Muscle layer of duodenum (tissue), 2 donors: ENCODE measurements around the gene GABRD.
A peak's percentile ranks its signal among the peaks of the same experiment; 100 is the strongest.

Experiments used
- H3K27ac ChIP-seq: one replicate; pipeline ENCODE4 v1.7.0; 2013; ENCODE audit warnings: mild to moderate bottlenecking, low read length
- H3K27me3 ChIP-seq: one replicate; pipeline ENCODE4 v1.7.0; 2013; ENCODE audit warnings: low read depth, mild to moderate bottlenecking, control low read depth, low read length
- H3K36me3 ChIP-seq, 2 donors: one replicate each; pipeline ENCODE4 v1.7.0; 2013; ENCODE audit warnings: low read length in 2 of 2, control low read depth in 1 of 2, mild to moderate bottlenecking in 1 of 2; ENCODE audit not compliant: insufficient read depth in 2 of 2, control insufficient read depth in 1 of 2
- H3K4me1 ChIP-seq, 2 donors: one replicate each; pipeline ENCODE4 v1.7.0; 2013; ENCODE audit warnings: low read length in 2 of 2, mild to moderate bottlenecking in 2 of 2, control low read depth in 1 of 2, moderate library complexity in 1 of 2; ENCODE audit not compliant: insufficient read depth in 2 of 2, control insufficient read depth in 1 of 2
- H3K4me3 ChIP-seq, 2 donors: one replicate each; pipeline ENCODE4 v1.7.0; 2013; ENCODE audit warnings: low read length in 2 of 2, low read depth in 1 of 2, mild to moderate bottlenecking in 1 of 2
- H3K9me3 ChIP-seq, 2 donors: one replicate each; pipeline ENCODE4 v1.7.0; 2013; ENCODE audit warnings: low read length in 2 of 2, control low read depth in 1 of 2, mild to moderate bottlenecking in 1 of 2; ENCODE audit not compliant: control insufficient read depth in 1 of 2
- donor health status: healthy.

The GABRD gene

DNA sequence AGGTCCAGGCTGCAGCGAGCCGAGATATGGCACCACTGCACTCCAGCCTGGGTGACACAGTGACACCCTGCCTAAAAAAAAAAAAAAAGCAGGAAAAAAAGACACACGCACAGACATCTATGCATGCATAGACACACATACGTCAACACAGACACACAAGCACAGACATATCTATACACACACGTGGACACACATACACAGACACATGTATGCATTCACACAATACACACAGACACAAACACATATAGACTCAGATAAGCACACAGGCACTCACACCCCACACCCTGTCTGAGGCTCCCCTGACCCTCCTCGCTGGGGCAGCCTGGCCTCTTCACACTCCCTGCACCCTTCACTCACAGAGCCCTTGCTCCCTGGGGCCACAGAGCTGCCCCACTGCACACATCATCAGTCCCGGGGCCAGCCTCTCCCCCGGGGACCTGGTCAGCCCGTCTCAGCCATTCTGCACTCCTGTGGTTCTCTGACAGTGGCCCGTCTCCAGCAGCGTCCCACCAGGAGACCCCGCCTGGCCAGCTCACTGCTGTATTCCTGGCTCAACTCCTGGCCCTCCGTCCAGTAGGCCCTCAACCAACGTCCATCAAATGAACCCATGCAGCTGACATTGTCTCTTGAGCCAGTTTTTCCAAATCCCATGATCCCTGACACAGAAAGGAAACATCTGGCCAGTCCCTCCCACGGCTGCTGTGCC, 26.5 kb downstream of the GABRD start:
- Histone ChIP-seq H3K27me3 (peaks cover 15% of the 10 kb centered on the region), H3K27ac (no peak overlapping the region), H3K36me3 (no peaks in the 10 kb centered on the region), H3K4me1 (peaks cover 0 to 27% of the 10 kb centered on the region in 2 donors), H3K9me3 (no peaks in the 10 kb centered on the region), H3K4me3 (peak overlapping the region in 1 of 2 donors; percentile 32)

DNA sequence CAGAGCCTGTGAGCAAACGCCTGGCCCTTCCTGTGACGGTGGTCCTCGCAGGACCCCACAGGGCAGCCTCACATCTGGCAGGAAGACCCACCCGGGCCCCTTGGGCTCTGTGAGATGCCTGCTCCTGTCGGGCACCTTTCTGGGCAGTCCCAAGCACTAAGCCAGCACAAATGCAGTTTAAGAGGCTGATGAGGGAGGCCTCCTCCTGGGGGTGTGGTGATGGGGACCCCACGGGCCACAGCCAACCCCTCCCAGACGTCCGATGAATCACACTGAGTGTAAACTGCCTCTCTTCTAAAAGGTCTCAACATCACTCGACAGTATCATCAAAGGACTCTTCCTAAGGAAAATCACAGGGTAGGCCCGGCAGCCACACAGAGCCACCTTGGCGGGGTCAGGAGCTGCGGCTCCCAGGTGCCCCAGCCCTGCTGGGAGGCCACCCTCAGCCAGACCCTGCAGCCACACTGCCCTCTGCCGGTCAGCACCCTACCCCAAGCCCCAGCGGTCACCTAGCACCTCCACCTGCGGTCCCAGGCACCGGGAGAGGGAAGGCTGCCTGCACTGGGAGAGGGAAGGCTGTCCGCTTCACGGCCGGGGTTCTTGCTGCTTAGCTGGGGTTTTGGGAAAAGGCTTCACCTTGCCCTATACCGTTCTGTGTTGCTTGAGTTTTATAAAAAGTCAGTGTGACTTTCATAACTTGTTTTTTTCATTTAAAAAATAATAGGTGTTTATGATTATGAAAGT, 27.2 kb downstream of the GABRD start:
- H3K27ac ChIP-seq = peak overlapping the region; percentile 39
- no peak overlapping the region for H3K4me3 ChIP-seq
- H3K36me3 ChIP-seq = no peaks in the 10 kb centered on the region
- H3K4me1 ChIP-seq = peaks cover 0 to 27% of the 10 kb centered on the region in 2 donors
- H3K27me3 ChIP-seq = peaks cover 17% of the 10 kb centered on the region
- no peaks in the 10 kb centered on the region for H3K9me3 ChIP-seq

DNA sequence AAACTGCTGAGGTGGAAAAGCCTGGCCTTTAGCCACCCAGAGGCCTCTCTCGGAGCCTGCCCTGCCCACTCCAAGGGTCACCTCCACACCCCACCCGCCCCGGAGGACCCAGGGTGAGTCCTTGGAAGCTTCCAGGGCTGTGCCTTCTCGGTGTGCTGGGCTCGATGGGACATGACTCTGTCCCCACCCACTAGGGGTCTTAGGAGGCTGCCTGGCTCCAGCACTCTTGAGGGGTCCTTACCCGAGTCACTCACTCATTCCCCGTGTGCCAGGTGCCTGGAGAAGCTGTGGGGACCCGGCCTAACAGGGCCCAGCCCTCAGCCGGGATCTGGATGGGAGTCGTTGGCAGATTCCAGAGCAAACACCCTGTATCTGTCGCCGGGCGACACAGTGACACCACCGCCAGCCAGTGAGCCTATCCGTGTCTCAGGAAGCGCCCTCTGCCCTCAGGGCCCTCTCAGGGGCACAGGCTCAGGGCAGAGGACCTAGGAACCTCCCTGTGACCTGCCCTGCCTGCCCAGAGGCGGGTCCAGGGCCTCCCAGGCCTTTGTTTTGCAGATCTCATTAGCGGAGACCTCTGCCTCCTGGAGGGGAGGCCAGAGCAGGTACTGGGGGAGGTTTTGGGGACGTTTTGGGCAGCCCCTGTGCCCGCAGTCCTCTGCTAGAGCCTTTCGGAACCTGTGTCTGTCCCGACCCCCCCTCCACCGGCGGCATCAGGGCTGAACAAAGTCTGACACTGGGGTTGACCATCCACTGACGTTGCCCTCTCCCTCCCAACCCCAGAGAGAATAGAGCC, 28.0 kb downstream of the GABRD start:
- Histone ChIP-seq H3K9me3 (no peaks in the 10 kb centered on the region), H3K27me3 (peaks cover 20% of the 10 kb centered on the region), H3K4me3 (no peak overlapping the region), H3K4me1 (peaks cover 0 to 27% of the 10 kb centered on the region in 2 donors), H3K36me3 (no peaks in the 10 kb centered on the region), H3K27ac (peak overlapping the region; percentile 39)

DNA sequence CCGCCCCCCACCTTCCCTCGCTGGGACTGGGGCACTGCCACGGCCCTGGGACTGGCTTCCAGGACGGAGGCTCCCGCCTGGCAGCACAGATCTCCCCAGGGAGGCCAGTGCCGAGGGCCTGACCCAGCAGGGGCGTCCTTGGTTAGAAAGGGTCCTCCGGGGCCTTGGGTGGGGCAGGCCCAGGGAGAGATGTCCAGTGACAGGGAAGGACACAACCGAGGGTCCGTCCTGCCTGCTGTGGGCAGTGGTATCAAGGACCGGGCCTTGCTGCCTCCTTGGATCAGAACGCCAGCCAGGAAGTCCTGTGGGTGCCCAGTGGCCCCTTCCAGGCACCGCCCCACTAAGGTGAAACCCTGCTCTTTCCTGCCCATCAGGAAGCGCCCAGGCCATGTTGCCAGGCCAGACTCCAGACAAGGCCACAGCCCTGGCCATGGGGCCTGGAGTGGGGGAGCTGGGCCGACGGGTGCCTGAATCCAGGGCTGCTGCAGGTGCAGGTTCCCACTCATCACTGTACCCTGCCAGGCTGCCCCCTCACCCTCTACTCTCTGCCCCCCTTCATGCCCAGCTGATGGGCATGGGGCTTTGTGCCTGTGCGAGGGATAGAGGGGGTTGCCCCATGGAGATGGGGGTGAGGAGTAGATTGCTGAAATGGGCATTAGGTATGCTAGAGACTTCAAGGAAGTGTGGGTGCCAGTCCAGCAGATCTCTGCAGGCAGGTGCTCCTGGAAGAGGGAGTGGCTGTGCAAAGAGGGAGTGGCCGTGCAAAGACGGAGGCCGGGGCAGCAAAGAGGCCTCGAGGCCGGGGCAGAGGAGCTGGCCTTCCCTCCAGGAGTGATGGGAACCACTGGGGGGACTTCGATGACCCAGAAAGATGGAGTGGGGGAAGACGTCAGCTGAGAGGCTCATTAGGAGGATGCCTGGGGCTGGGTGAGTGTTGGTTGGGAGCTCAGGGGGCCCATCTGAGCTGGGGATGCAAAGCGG, 28.9 kb downstream of the GABRD start:
- H3K4me3 ChIP-seq = no peak overlapping the region
- no peaks in the 10 kb centered on the region for H3K9me3 ChIP-seq
- no peak overlapping the region for H3K27ac ChIP-seq
- peaks cover 20% of the 10 kb centered on the region for H3K27me3 ChIP-seq
- H3K36me3 ChIP-seq = no peaks in the 10 kb centered on the region
- H3K4me1 ChIP-seq = peaks cover 0 to 27% of the 10 kb centered on the region in 2 donors

DNA sequence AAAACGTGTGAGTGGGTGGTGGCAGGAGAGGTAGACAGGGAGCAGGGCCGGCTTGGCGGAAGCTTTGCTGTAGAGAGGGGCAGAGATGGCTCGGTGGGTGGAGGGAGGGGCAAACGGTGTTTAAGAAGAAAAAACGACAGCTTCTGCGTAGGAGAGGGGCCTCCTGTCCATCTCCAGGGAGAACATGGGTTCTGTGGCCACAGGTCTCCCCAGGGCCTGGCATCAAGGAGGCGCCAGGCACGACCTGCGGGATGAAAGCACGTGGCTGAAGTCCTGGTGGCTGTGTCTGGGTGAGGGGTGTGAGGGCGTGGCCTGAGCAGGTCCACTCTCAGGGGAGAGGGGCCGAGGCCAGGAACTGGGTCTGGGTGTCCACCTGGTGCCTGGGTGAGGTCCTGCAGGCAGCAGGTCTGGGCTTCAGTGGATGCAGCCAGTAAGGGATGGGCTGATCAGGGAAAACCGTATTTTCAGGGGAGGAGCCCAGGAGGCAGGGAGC, 30.1 kb downstream of the GABRD start:
- peak overlapping the region; percentile 8 for H3K27ac ChIP-seq
- peak overlapping the region; percentile 39 to 65 for H3K4me3 ChIP-seq
- H3K36me3 ChIP-seq = no peaks in the 10 kb centered on the region
- H3K27me3 ChIP-seq = peaks cover 20% of the 10 kb centered on the region
- no peaks in the 10 kb centered on the region for H3K9me3 ChIP-seq
- peaks cover 0 to 27% of the 10 kb centered on the region in 2 donors for H3K4me1 ChIP-seq

DNA sequence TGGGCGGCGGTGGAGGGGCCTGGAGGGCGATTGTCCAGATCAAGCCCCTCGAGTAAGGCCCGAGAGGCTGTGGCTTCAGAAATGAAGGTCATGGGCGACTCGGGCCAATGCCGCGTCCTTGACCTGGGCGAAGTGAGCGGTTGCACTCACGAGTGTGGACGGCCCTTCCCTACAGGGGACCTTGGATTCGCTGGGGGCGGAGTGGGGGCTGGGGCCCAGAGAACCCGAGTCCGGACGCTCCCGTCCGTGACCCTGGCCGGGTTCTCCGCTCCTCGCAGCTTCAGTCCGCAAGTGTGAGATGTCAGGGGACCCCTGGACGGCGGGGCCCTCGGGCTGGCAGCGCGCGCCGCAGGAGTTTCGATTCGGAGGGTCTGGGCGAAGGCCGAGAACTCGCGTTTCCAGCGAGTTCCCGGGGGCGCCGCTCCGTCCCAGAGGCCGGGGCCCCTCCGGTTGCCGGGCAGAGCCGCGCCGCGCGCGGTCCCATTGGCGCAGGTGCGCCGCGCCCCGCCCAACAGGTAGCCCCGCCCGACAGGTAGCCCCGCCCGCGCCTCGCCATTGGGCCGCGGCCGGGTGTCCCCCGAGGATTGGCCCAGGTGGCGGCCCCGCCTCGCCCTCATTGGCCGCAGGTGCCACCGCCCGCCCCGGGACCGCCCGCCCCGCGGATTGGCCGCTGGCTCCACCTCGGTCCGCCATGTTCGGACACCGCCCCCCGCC, 30.7 kb downstream of the GABRD start, which contains the start of gene PRKCZ:
TSS of gene PRKCZ (plus strand) at position 694 of the 714 bp plus-strand sequence. CDS start 220 bp downstream, outside the sequence.
- peaks cover 20% of the 10 kb centered on the region for H3K27me3 ChIP-seq
- H3K4me1 ChIP-seq = peaks cover 0 to 22% of the 10 kb centered on the region in 2 donors
- peak within 1 kb of the TSS; percentile 39 to 65 for H3K4me3 ChIP-seq
- H3K36me3 ChIP-seq = no peaks in the 10 kb centered on the region
- H3K27ac ChIP-seq = peak within 1 kb of the TSS; percentile 8
- no peaks in the 10 kb centered on the region for H3K9me3 ChIP-seq

DNA sequence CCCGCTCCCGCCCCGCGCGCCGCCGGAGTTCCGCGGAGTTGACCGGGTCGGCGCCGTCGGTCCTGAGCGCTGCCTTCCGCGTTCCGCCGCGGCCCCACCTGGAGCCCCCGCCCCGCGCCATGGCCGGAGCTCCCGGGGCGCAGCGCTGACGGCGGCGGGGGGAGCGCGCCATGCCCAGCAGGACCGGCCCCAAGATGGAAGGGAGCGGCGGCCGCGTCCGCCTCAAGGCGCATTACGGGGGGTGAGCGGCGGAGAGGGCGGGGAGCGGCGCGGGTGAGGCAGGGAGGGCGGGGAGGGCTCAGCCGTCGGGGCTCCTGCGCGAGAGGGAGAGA, 31.3 kb downstream of the GABRD start:
- Histone ChIP-seq H3K36me3 (no peaks in the 10 kb centered on the region), H3K9me3 (no peaks in the 10 kb centered on the region), H3K27me3 (peaks cover 20% of the 10 kb centered on the region), H3K4me3 (peak overlapping the region; percentile 30 to 65), H3K27ac (no peak overlapping the region), H3K4me1 (peaks cover 0 to 16% of the 10 kb centered on the region in 2 donors)

DNA sequence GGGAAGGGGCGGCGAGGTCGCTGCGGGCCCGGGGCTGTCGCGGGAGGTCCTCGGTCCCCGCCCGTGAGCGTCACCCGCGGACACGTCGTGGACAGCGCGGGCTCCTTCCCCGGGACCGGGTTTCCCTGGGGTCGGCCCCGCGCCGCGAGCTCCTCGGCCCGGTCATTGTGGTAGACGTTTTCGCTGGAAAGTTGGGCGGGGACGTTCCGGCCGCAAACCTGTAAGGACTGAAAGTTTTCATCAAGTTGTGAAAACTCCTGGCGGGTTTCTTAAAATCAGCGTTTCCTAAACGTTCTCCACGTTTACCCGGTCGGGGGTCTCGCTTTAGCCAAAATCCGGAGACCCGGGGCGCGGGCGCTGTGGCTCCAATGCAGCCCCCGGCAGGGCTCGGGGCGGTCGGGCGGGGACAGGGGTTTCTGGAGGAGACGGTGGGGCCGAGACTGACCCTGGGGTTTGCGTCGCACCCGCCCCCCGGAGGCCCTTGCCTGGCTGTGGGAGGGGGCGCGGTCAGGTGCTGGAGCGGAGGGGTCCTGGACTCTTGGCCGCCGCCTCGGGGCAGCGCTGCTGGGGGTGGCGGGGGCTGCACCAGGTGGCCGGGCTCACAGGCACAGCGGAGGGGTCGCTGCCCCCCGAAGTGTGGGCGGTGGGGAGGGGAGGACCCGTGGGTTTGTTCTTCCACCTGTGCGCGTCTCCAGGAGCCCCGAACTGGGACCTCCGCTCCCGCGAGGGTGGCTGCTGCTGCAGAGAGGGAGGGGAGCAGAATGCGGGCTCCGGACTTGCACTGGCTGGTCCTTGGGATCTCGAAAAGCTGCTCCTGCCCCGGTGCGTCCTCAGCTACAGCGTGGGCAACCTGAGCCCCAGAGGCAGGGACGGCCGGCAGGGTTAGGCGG, 31.9 kb downstream of the GABRD start:
- Histone ChIP-seq H3K4me1 (peaks cover 0 to 10% of the 10 kb centered on the region in 2 donors), H3K36me3 (no peaks in the 10 kb centered on the region), H3K27me3 (peaks cover 20% of the 10 kb centered on the region), H3K4me3 (peak overlapping the region; percentile 30 to 65), H3K27ac (no peak overlapping the region), H3K9me3 (no peaks in the 10 kb centered on the region)

DNA sequence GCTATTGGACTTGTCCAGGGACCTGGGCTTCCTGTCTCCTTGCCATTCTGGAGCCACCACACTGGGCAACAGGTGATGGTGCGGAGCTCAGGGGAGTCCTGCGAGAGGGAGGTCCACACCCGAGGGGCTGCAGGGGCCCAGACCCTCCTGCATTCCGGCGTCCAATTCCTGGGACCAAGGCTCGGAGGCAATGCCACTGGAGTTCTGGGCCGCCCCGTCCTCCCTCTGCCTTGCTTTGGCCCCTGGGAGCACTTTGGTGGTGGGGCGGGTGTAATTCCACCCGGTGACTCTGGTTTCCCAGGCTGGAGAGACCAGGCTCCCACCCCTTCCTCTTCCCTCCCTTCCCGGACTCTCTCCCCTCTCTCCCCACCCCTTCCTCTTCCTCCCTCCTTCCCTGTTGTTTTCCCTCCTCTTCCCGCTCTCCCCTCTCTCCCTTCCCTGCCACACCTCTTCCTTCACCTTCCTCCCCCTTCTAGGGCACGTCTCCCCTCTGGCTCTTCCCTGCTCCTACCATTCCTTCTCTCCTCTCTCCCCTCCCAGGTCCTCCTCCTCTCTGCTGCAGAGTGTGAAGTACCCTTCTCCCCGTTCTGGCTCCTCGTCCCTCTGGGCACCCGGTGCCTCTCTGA, 33.0 kb downstream of the GABRD start:
- Histone ChIP-seq H3K4me3 (no peak overlapping the region), H3K27me3 (peaks cover 20% of the 10 kb centered on the region), H3K4me1 (peaks cover 0 to 9% of the 10 kb centered on the region in 2 donors), H3K27ac (no peak overlapping the region), H3K36me3 (no peaks in the 10 kb centered on the region), H3K9me3 (no peaks in the 10 kb centered on the region)
